ENCODE measurements around the gene SRC. TPM values are rescaled to one million over a fixed set of nuclear protein-coding genes. Genes with fewer than 3 reads are reported as not detected.

The SRC gene
- total RNA-seq, 6 experiments from 2014 or later: 22.0 to 35.6 (median 24.6) TPM

DNA sequence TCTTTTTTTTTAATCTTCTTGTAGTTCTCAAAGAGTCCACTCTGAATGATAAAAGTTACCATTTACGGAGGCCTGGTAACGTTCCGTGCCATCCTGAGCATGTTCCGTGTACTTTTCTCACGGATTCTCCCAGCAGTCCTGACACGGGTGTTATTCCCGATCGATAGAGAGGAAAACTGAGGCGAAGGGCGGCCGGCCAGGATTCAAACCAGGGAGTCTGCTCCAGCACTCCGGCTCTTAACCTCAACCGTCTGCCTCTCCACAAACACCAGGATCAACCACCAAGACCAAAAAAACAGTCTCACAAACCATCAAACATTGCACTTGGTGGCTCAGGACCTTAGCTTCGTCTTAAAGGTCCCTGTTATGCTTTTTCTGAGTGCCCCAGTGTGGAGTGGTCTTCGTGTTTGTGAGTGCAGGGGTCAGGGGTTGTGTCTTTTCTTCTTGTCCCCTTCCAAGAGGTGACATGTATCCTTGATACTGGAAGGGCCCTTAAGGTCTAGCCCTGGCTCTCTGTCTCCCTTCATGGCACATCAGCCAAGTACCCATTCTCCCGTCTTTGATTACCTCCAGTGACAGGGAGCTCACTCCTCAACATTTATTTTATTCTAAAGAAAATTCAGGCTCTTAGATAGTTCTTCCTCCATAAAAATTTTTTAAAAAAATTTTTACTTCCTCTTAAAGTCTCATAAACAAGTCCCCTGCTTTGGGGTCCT is 35.1 kb downstream of the SRC start:
- Mint-ChIP-seq H3K4me1 (ENCODE audit: low read depth) (peaks cover 33% of the 10 kb centered on the region), H3K36me3 (ENCODE audit: low read depth) (peaks cover 5% of the 10 kb centered on the region)

DNA sequence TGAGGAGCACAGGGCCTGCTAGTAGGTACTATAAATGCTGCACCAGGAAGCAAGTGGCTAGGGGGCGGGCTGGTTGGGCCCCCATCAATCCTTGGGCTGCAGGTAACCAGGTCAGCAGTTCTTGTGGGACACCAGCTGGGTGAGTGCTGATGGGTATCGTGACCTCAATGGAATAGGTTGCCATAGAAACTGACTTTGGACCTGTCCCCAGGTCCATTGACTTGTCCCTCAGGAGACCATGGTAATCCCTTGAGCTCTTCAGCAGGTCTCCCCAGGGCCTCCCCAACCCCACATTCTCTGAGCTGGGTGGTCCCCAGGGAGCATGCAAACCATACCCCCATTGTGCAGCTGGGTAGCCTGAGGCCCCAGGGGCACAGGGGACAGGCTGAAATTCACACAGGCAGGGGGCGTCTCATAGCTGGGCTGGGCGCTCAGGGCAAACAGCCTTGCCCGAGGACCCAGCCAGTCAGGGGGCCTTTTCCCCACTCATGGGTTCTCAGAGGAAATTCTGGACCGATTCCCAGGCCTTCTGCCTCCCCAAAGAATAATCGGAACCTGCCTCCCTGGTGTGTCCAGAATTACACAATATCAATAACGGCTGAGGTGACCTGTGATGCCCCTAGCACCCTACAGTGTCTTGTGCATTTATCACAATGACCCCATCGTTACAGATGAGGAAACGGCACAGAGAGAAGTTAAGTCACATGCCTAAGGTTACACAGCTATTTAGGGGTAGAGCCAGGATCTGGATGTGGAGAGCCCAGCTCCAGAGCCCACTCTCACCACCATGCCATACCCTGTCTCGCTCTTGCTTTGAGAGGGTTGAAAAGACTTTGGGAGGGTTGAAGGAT is 35.9 kb downstream of the SRC start:
- peaks cover 5% of the 10 kb centered on the region for H3K36me3 Mint-ChIP-seq (ENCODE audit: low read depth)
- peaks cover 33% of the 10 kb centered on the region for H3K4me1 Mint-ChIP-seq (ENCODE audit: low read depth)
- H3K27me3 Mint-ChIP-seq (ENCODE audit: insufficient read depth): peaks cover 2% of the 10 kb centered on the region; the same call in 1 of the 2 replicates
- H3K9me3 Mint-ChIP-seq: no peaks in the 10 kb centered on the region
- no peak for DNase-seq
- TF ChIP-seq, protein P1, sequence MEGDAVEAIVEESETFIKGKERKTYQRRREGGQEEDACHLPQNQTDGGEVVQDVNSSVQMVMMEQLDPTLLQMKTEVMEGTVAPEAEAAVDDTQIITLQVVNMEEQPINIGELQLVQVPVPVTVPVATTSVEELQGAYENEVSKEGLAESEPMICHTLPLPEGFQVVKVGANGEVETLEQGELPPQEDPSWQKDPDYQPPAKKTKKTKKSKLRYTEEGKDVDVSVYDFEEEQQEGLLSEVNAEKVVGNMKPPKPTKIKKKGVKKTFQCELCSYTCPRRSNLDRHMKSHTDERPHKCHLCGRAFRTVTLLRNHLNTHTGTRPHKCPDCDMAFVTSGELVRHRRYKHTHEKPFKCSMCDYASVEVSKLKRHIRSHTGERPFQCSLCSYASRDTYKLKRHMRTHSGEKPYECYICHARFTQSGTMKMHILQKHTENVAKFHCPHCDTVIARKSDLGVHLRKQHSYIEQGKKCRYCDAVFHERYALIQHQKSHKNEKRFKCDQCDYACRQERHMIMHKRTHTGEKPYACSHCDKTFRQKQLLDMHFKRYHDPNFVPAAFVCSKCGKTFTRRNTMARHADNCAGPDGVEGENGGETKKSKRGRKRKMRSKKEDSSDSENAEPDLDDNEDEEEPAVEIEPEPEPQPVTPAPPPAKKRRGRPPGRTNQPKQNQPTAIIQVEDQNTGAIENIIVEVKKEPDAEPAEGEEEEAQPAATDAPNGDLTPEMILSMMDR (IDR thresholded peaks at IDR 0.05): no peak
- H3K27ac Mint-ChIP-seq: no peak overlapping the region
- no peak overlapping the region for H3K4me3 Mint-ChIP-seq

More for the DNA sequence above, 35.1 kb downstream of the SRC start:
- Mint-ChIP-seq H3K27me3 (ENCODE audit: insufficient read depth) (peaks cover 2% of the 10 kb centered on the region; the same call in 1 of the 2 replicates), H3K9me3 (no peaks in the 10 kb centered on the region), H3K4me3 (no peak overlapping the region), H3K27ac (peak overlapping the region; percentile 43; the same call in 1 of the 2 replicates)
- TF ChIP-seq, protein P1 (IDR thresholded peaks at IDR 0.05): no peak
- DNase-seq: no peak

DNA sequence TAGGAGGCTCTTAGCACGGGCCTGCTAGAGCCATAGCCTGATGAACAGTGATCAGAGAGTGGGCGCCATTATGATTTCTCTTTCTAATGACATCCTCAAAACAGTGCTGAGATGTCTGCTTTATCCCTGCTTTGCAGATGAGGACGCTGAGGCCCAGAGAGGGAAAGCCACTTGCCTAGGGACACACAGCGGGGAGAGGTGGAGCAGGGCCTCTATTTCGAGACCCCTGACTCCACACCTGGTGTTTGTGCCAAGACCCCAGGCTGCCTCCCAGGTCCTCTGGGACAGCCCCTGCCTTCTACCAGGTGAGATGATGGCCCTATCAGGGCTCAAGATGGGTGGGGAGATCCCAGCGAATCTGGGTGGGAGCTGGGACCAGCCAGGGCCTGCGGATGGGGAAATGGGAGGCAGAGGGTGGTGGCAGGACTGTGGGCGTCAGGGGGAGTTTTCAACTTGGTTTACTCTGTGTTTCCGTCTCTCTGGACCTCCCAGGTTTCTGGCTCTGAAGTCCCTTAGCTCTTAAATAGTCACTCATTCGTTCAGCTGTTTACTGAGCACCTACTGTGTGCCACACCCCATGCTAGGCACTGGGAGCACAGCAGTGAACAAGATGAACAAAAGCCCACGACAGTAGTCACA is 36.7 kb downstream of the SRC start:
- Mint-ChIP-seq H3K27ac (peak overlapping the region; percentile 9), H3K4me3 (no peak overlapping the region), H3K4me1 (ENCODE audit: low read depth) (peaks cover 33% of the 10 kb centered on the region), H3K9me3 (no peaks in the 10 kb centered on the region), H3K36me3 (ENCODE audit: low read depth) (peaks cover 5% of the 10 kb centered on the region), H3K27me3 (ENCODE audit: insufficient read depth) (peaks cover 2% of the 10 kb centered on the region)
- TF ChIP-seq, protein P1 (IDR thresholded peaks at IDR 0.05): no peak
- DNase-seq: no peak

DNA sequence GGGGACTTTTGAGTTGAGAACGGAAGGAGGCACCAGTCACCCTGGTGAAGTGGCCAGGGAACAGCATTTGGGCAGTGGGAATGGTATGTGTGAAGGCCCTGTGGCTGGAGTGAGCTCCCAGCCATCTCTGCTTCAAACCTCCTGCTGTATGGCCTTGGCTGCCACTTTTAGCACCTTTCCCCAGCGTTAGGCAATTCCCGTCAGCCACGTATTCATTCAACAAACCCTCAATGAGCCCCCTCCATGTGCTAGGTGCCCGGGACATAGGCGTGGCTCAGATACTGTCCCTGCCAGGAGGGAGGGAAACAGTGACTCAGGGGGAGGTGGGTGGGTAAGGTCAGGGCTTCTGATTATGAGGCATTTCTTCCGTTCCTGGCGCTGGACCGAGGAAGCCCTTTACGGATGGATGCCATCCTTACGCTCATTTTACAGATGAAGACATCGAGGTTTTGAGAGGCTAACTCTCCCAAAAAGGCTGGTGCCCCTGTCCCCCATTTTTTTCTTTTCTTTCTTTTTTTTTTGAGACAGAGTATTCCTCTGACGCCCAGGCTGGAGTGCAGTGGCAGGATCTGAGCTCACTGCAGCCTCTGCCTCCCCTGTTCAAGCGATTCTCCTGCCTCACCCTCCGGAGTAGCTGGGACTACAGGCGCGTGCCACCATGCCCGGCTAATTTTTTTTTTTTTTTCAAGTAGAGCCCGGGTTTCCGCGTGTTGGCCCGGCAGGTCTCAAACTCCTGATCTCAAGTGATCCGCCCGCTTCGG is 37.5 kb downstream of the SRC start:
- peaks cover 33% of the 10 kb centered on the region for H3K4me1 Mint-ChIP-seq (ENCODE audit: low read depth)
- no peak for DNase-seq
- H3K9me3 Mint-ChIP-seq: no peaks in the 10 kb centered on the region
- H3K4me3 Mint-ChIP-seq: peak overlapping the region; percentile 24; the same call in 1 of the 2 replicates
- peak overlapping the region; percentile 9 for H3K27ac Mint-ChIP-seq
- TF ChIP-seq, protein P1 (IDR thresholded peaks at IDR 0.05): no peak
- peaks cover 2% of the 10 kb centered on the region for H3K27me3 Mint-ChIP-seq (ENCODE audit: insufficient read depth)
- H3K36me3 Mint-ChIP-seq (ENCODE audit: low read depth): peaks cover 5% of the 10 kb centered on the region

DNA sequence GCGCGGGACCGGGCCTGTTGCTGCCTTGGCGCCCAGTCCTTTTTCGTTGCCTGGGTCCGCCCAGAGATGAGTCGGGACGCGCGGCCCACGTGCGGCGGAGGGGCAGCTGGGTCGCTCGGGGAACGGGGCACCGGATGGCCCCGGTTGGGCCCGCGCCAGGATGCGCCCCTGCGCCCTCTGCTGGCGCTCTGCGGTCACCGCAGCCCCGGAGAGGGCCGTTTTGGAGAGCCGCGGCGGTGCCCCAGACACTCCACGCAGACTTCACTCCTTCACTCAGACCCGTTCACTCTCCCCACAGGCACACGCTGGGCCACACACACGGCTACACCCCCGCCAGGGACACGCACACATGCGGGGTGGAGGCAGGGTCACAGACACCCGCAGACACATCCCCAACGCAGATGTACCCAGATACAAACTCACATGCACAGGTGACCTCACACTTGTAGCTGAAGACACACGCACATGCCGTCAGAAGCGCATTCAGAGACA is 38.8 kb downstream of the SRC start:
- Mint-ChIP-seq H3K27me3 (ENCODE audit: insufficient read depth) (peaks cover 3% of the 10 kb centered on the region), H3K36me3 (ENCODE audit: low read depth) (peaks cover 5% of the 10 kb centered on the region), H3K4me1 (ENCODE audit: low read depth) (peaks cover 25% of the 10 kb centered on the region), H3K9me3 (no peaks in the 10 kb centered on the region), H3K4me3 (peak overlapping the region; percentile 25), H3K27ac (peak overlapping the region; percentile 68)
- TF ChIP-seq, protein P1 (IDR thresholded peaks at IDR 0.05): peak; percentile 94
- peak; percentile 43 for DNase-seq
